ENCODE measurements around the gene ISOC2.

DNA sequence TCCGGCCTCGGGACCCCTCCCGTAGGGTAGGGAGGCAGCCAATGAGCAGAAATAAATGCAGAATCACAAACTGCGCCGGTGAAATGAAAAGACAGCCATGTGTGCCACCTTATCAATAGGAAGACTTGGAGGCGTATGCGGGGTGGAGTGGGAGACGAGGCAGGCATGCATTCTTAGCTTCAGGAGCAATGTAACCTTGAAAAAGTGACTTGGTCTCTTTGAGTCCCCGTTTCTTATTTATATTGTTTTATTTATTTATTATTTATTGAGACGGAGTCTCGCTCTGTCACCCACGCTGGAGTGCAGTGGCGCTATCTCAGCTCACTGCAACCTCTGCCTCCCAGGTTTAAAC is 42.8 kb upstream of the ISOC2 start:
- TF ChIP-seq EGR1 (IDR thresholded peaks at IDR 0.05; ENCODE audit: low read depth in 2 of 2) (no peak), GABPA (IDR thresholded peaks at IDR 0.05 in 1 of 2, conservative IDR thresholded peaks at IDR 0.05 in 1 of 2) (no peak), SP1 (IDR thresholded peaks at IDR 0.05) (no peak)
- TF ChIP-seq, protein P1, sequence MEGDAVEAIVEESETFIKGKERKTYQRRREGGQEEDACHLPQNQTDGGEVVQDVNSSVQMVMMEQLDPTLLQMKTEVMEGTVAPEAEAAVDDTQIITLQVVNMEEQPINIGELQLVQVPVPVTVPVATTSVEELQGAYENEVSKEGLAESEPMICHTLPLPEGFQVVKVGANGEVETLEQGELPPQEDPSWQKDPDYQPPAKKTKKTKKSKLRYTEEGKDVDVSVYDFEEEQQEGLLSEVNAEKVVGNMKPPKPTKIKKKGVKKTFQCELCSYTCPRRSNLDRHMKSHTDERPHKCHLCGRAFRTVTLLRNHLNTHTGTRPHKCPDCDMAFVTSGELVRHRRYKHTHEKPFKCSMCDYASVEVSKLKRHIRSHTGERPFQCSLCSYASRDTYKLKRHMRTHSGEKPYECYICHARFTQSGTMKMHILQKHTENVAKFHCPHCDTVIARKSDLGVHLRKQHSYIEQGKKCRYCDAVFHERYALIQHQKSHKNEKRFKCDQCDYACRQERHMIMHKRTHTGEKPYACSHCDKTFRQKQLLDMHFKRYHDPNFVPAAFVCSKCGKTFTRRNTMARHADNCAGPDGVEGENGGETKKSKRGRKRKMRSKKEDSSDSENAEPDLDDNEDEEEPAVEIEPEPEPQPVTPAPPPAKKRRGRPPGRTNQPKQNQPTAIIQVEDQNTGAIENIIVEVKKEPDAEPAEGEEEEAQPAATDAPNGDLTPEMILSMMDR (IDR thresholded peaks at IDR 0.05; ENCODE audit: low read depth, low read length, missing input control), result no peak
- TF ChIP-seq, protein P2, sequence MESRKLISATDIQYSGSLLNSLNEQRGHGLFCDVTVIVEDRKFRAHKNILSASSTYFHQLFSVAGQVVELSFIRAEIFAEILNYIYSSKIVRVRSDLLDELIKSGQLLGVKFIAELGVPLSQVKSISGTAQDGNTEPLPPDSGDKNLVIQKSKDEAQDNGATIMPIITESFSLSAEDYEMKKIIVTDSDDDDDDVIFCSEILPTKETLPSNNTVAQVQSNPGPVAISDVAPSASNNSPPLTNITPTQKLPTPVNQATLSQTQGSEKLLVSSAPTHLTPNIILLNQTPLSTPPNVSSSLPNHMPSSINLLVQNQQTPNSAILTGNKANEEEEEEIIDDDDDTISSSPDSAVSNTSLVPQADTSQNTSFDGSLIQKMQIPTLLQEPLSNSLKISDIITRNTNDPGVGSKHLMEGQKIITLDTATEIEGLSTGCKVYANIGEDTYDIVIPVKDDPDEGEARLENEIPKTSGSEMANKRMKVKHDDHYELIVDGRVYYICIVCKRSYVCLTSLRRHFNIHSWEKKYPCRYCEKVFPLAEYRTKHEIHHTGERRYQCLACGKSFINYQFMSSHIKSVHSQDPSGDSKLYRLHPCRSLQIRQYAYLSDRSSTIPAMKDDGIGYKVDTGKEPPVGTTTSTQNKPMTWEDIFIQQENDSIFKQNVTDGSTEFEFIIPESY (IDR thresholded peaks at IDR 0.05), result no peak
